Coronary artery (tissue), 2 donors: ENCODE data around the gene RBM48.

Source experiments
- DNase-seq: peaks from one replicate; pipeline ENCODE4 v3.0.0-alpha.2; 2017; ENCODE audit warnings: low spot score
- H3K27ac ChIP-seq, 2 donors: fragments of 200-600 bp; sonication (generic); one replicate each; pipeline ENCODE4 v1.5.1; 2016 to 2019
- H3K4me3 ChIP-seq: fragments of 200-600 bp; sonication (generic); 2 replicates; pipeline ENCODE4 v1.5.1; 2016; ENCODE audit warnings: mild to moderate bottlenecking, moderate library complexity
- CTCF ChIP-seq: fragments of 200-600 bp; sonication (generic); IDR thresholded peaks from one replicate; pipeline ENCODE4 v1.5.1; 2019; ENCODE audit warnings: antibody characterized with exemption

The RBM48 gene

GRCh38 chr7:92546856-92547497, 18.4 kb downstream of the RBM48 start:
- TF ChIP-seq CTCF = no peak
- DNase-seq = no peak
- H3K27ac ChIP-seq = no peak overlapping the region
- H3K4me3 ChIP-seq = no peak overlapping the region

GRCh38 chr7:92547579-92547978, 19.0 kb downstream of the RBM48 start:
- TF ChIP-seq CTCF = no peak
- H3K27ac ChIP-seq = no peak overlapping the region
- DNase-seq = no peak
- H3K4me3 ChIP-seq = no peak overlapping the region

DNA sequence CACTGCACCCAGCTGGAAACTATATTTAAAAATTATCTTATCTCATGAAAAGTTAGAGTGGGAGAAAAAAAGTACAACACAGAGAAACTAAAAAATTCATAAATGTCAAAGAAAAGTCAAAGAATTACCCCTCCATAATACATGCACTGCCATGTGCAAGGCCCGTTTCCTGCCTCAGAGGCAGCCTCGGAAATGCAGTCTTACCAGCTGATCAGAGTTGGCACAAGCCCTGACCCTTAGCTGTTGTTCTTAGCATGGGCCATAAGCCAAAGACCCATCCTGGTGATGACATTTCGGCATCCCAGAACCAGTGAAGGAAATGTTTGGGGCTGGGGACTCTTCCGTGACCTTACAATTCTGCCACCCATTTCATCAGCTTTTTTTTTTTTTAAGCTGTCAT, 21.6 kb downstream of the RBM48 start:
- no peak for TF ChIP-seq CTCF
- Histone ChIP-seq H3K27ac (no peak overlapping the region), H3K4me3 (no peak overlapping the region)
- no peak for DNase-seq

DNA sequence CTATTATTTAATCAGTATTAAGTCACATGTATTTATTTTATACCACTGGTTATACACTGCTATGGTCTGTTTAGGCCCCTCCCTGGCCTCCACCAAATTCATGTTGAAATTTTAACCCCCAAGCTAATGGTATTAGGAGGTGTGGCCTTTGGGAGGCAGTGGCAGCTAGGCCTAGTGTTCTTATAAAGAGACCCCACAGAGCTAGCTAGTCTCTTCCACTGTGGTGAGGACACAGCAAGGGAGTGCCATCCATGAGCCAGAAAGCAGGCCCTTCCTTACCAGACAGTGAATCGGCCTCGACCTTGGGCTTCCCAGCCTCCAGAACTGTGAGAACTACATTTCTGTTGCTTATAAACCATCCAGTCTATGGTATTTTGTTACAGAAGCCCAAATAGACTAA, 28.7 kb downstream of the RBM48 start:
- H3K4me3 ChIP-seq = no peak overlapping the region
- DNase-seq = no peak
- TF ChIP-seq CTCF = no peak
- no peak overlapping the region for H3K27ac ChIP-seq

GRCh38 chr7:92557808-92558362, 29.3 kb downstream of the RBM48 start:
- Histone ChIP-seq H3K27ac (no peak overlapping the region), H3K4me3 (no peak overlapping the region)
- TF ChIP-seq CTCF = no peak
- no peak for DNase-seq

DNA sequence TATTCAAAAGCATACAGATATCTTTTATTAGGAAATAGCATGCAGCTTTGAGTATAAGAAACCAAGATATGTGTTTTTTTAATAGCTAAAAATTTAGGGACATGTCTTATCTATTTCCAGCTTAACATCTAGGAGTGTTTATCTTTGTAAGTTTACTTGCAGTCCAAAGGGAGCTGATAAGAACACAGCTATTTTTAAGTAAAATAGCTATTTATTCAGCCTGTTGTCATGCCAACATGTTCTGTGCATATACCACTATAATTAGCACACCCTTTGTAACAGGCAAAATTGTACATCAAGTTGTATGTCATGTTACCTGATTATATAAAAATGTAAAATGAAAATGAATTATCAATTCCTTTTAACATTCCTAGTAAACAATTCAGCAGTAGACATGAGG, 32.0 kb downstream of the RBM48 start:
- Histone ChIP-seq H3K4me3 (no peak overlapping the region), H3K27ac (no peak overlapping the region)
- TF ChIP-seq CTCF = no peak
- no peak for DNase-seq

DNA sequence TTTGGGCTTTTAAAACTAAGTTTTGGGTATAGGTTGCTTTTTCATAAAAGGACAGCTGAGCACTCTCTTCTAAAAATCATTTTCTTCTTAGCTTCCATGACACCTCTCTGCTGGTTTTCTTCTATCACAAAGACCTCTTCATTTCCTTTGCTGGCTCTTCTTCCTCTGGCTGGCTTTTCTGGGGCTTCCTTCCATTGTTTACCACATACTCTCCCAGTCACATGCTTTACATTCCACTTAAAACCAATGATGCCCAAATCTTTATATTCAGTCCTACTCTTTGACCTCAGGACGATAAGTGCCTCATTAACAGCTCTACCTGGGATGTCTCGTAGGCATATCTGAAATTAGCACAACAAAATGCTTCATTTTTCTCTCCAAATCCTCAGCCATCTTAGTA, 34.8 kb downstream of the RBM48 start:
- no peak for TF ChIP-seq CTCF

More for the DNA sequence above, 34.8 kb downstream of the RBM48 start:
- no peak for DNase-seq
- Histone ChIP-seq H3K27ac (no peak overlapping the region), H3K4me3 (no peak overlapping the region)
